Astrocyte of the spinal cord (primary cell): Measurements from ENCODE around the gene CDC42BPA.

Experiments
- DNase-seq: peaks from one replicate; pipeline ENCODE4 v3.0.0; 2011; ENCODE audit warnings: low read depth, low spot score
- H3K4me3 ChIP-seq: 2 replicates; pipeline ENCODE4 v1.5.1; 2011; ENCODE audit warnings: low read depth, mild to moderate bottlenecking, low read length, moderate library complexity
- CTCF ChIP-seq: IDR thresholded peaks from 2 replicates; pipeline ENCODE4 v1.5.1; 2012; ENCODE audit warnings: low read depth, mild to moderate bottlenecking, low read length, inconsistent platforms
- in situ Hi-C: cut with HindIII; loops from 2 replicates; pipeline ENCODE4 v1.10.0; 2017; ENCODE audit warnings: low sequenced_read_pairs

Gene CDC42BPA

GRCh38 chr1:227308367-227309336 is 9.6 kb downstream of the CDC42BPA start:
- no peak overlapping the region for H3K4me3 ChIP-seq
- TF ChIP-seq CTCF = no peak
- in situ Hi-C loops = no loop called here
- DNase-seq = no peak

GRCh38 chr1:227306689-227307088 is 11.6 kb downstream of the CDC42BPA start:
- DNase-seq = no peak
- in situ Hi-C loops = no loop called here
- no peak for TF ChIP-seq CTCF
- no peak overlapping the region for H3K4me3 ChIP-seq

- no peak overlapping the region for H3K4me3 ChIP-seq
- no peak for DNase-seq
- in situ Hi-C loops = no loop called here
- no peak for TF ChIP-seq CTCF
These were observed 12.2 kb downstream of the CDC42BPA start for GRCh38 chr1:227305894-227306626.

- in situ Hi-C loops = no loop called here
- DNase-seq = no peak
These were observed 13.6 kb downstream of the CDC42BPA start for GRCh38 chr1:227304665-227305064.

GRCh38 chr1:227303662-227304061 is 14.6 kb downstream of the CDC42BPA start:
- TF ChIP-seq CTCF = no peak
- in situ Hi-C loops = no loop called here
- no peak for DNase-seq
- no peak overlapping the region for H3K4me3 ChIP-seq

More at GRCh38 chr1:227304665-227305064, 13.6 kb downstream of the CDC42BPA start:
- H3K4me3 ChIP-seq = no peak overlapping the region
- no peak for TF ChIP-seq CTCF

- H3K4me3 ChIP-seq = no peak overlapping the region
- TF ChIP-seq CTCF = no peak
- in situ Hi-C loops = no loop called here
- DNase-seq = no peak
These were observed 17.6 kb downstream of the CDC42BPA start for GRCh38 chr1:227300682-227301081.
